Lung (tissue), 12 donors: Measurements from ENCODE around the gene DENND5B. TPM values are rescaled to one million over a fixed set of nuclear protein-coding genes. Genes with fewer than 3 reads are reported as not detected.
A peak's percentile ranks its signal among the peaks of the same experiment; 100 is the strongest.

Source experiments
- ATAC-seq: fragments of 200-7000 bp; cut with Tn5 transposase; one replicate; pipeline ENCODE4 v1.9.1; 2020; ENCODE audit warnings: moderate number of reproducible peaks; ENCODE audit not compliant: insufficient read depth, low FRiP score
- DNase-seq, 3 donors: peaks; one replicate each; pipeline ENCODE4 v3.0.0-alpha.2; 2013 to 2017
- H3K27ac ChIP-seq, 2 donors: one replicate each; pipeline ENCODE4 v1.5.1; 2013; ENCODE audit warnings: mild to moderate bottlenecking in 2 of 2, moderate library complexity in 2 of 2, control low read depth in 1 of 2, inconsistent platforms in 1 of 2, low read depth in 1 of 2, low read length in 1 of 2
- H3K27me3 ChIP-seq, 3 donors: one replicate each; pipeline ENCODE4 v1.5.1; 2013; ENCODE audit warnings: low read length in 2 of 3; ENCODE audit not compliant: control insufficient read depth in 3 of 3, insufficient read depth in 3 of 3
- H3K36me3 ChIP-seq, 4 donors: one replicate each; pipeline ENCODE4 v1.5.1; 2013; ENCODE audit warnings: low read length in 4 of 4, mild to moderate bottlenecking in 1 of 4, moderate library complexity in 1 of 4; ENCODE audit not compliant: control insufficient read depth in 4 of 4, insufficient read depth in 4 of 4
- H3K4me1 ChIP-seq, 5 donors: one replicate each; pipeline ENCODE4 v1.5.1; 2013; ENCODE audit warnings: low read length in 5 of 5, mild to moderate bottlenecking in 2 of 5, moderate library complexity in 1 of 5; ENCODE audit not compliant: control insufficient read depth in 5 of 5, insufficient read depth in 5 of 5
- H3K4me3 ChIP-seq: one replicate; pipeline ENCODE4 v1.5.1; 2013; ENCODE audit warnings: mild to moderate bottlenecking, control low read depth, moderate library complexity
- H3K9ac ChIP-seq, 2 donors: one replicate each; pipeline ENCODE4 v1.5.1; 2013; ENCODE audit warnings: low read length in 2 of 2, control low read depth in 1 of 2; ENCODE audit not compliant: insufficient read depth in 1 of 2
- H3K9me3 ChIP-seq, 4 donors: one replicate each; pipeline ENCODE4 v1.5.1; 2013; ENCODE audit warnings: low read length in 3 of 4, mild to moderate bottlenecking in 1 of 4, moderate library complexity in 1 of 4; ENCODE audit not compliant: control insufficient read depth in 4 of 4, insufficient read depth in 3 of 4
- WGBS, 2 donors: extraction: QIAGEN DNeasy Blood & Tissue Kit; methylation state at CpG; one replicate each; pipeline ENCODE4 v1.1.7; 2013; 5-methylcytosine and 5-hydroxymethylcytosine counted together
- polyA plus RNA-seq, 2 donors: library from polyadenylated mRNA; stranded (reverse); fragments of 200-250 nt; gene quantifications; one replicate each; pipeline ENCODE4 v1.2.1, GENCODE V29; 2013
- total RNA-seq, 2 donors: library from RNA; depleted of rRNA in 1 of 2; stranded (reverse); fragments of >200 nt in 1 of 2; gene quantifications; one replicate each; pipeline ENCODE4 v1.2.1, GENCODE V29; 2014 to 2021
- TF ChIP-seq, protein P1 (sequence below): IDR thresholded peaks from 2 replicates; pipeline ENCODE4 v1.5.1; 2012; ENCODE audit warnings: mild to moderate bottlenecking; ENCODE audit errors: control extremely low read depth, extremely low read depth
- donor health status: control.
- donor health status: control.
- donor health status: Bipolar disorder and iron deficiency.
- donor health status: healthy.
- donor health status: DM: yes; HTN: yes; CAD: no.

DENND5B gene
- total and polyA plus RNA-seq, 4 donors = 1.2 to 15.7 (median 3.6) TPM

DNA sequence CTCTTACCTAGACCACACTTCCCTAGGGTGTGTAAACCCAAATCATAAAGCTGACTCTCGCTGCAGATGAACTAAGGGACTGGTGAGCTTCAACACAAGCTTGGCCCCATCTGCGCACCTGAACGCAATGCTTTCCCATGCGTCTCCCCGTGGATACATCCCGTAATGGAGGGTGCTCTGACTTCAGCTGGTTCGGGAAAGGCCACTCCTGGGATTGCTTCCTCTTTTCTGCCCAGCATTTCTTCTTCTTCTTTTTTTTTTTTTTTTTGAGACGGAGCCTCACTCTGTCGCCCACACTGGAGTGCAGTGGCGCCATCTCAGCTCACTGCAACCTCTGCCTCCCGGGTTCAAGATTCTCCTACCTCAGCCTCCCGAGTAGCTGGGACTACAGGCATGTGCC, 40.9 kb upstream of the DENND5B start:
- Histone ChIP-seq H3K27me3 (no peaks in the 10 kb centered on the region), H3K9ac (no peak overlapping the region), H3K4me3 (no peak overlapping the region), H3K36me3 (no peaks in the 10 kb centered on the region), H3K4me1 (peaks cover 0 to 13% (median 0%) of the 10 kb centered on the region in 5 donors), H3K27ac (no peak overlapping the region), H3K9me3 (no peaks in the 10 kb centered on the region)
- TF ChIP-seq, protein P1, sequence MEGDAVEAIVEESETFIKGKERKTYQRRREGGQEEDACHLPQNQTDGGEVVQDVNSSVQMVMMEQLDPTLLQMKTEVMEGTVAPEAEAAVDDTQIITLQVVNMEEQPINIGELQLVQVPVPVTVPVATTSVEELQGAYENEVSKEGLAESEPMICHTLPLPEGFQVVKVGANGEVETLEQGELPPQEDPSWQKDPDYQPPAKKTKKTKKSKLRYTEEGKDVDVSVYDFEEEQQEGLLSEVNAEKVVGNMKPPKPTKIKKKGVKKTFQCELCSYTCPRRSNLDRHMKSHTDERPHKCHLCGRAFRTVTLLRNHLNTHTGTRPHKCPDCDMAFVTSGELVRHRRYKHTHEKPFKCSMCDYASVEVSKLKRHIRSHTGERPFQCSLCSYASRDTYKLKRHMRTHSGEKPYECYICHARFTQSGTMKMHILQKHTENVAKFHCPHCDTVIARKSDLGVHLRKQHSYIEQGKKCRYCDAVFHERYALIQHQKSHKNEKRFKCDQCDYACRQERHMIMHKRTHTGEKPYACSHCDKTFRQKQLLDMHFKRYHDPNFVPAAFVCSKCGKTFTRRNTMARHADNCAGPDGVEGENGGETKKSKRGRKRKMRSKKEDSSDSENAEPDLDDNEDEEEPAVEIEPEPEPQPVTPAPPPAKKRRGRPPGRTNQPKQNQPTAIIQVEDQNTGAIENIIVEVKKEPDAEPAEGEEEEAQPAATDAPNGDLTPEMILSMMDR = no peak
- ATAC-seq (no peak), DNase-seq (no peak)
- 67 to 79% methylated on average over 11 to 12 of the region's 12 CpGs for WGBS, 2 donors

DNA sequence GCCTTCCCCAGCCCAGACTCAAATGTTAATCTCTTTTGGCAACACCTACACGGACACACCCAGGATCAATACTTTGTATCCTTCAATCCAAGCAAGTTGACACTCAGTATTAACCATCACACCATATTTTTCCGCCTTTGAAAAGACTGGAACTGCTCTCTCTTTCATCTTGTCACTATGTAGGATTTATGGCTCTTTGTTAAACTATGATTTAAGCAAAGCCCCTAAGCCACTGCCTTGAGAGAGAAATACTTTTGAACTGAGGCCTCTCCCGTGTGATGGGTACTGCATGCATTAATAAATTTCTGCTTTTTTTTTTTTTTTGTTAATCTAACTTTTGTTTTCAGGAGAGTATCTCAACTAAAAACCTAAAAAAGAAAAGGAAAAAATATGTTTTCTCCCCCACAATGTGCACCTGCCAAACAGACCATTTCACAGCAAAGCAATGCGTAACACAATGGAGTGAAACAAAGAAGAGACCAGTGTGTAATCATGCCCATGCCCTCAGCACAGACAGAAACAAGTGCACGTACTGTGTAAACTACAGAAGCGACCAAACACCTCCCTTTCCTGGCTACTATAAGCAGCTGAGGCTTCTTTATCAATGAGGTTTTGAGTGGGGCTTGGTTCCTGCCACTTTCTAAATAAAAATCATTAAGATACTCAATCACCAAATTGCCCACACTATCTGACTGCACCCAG, 40.2 kb upstream of the DENND5B start:
- DNase-seq (no peak), ATAC-seq (no peak)
- H3K4me3 ChIP-seq = no peak overlapping the region
- peaks cover 0 to 13% (median 0%) of the 10 kb centered on the region in 5 donors for H3K4me1 ChIP-seq
- no peaks in the 10 kb centered on the region for H3K9me3 ChIP-seq
- no peak overlapping the region for H3K9ac ChIP-seq
- 91 to 96% methylated on average over 6 of the region's 6 CpGs for WGBS, 2 donors
- H3K27ac ChIP-seq = no peak overlapping the region
- TF ChIP-seq, protein P1 = no peak
- no peaks in the 10 kb centered on the region for H3K27me3 ChIP-seq
- no peaks in the 10 kb centered on the region for H3K36me3 ChIP-seq

DNA sequence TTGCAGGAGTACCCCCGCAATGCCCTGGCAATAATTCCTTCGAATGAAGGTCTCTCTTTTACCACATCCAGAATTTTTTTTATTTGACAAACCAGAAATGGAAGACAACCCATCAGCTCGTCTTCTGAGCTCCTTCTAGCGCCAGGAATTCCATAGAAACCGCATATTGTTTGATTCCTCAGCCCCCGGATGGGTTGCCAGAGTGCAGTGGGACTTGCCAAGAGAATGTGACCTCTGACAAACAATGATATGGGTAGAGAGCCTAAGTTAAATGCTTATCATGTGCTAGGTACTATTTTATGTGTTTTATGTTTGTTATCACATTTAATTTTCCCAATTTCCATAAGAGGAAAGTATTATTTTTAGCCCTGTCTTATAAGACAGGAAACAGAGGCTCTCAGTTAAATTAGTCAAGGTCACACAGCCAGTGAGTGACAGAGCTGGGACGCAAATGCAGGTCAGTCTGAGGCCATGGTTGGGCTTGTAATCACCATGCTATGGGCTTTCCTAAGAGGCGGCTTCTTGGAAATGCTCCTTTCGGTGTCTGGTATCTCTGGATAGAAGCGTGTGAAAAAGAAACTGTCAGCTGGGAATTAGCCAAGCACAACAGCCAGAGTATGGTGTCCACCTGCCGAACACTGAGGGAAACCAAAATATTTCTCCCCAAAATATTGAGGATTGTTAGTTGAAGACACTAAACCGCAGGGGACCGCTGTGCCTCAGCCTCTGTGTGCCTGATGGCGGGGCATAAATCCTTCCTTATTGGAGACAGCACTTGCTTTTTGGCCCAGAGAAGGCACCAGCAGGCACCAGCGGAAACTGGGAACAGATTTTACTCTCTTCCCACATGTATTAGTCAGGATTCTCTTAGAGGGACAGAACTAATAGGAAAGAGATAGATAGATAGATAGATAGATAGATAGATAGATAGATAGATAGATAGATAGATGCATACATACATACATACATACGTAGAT, 39.1 kb upstream of the DENND5B start:
- TF ChIP-seq, protein P1 = no peak
- no peaks in the 10 kb centered on the region for H3K9me3 ChIP-seq
- no peaks in the 10 kb centered on the region for H3K36me3 ChIP-seq
- 66 to 76% methylated on average over 16 of the region's 16 CpGs for WGBS, 2 donors
- H3K4me3 ChIP-seq = no peak overlapping the region
- H3K9ac ChIP-seq = no peak overlapping the region
- peak overlapping the region in 1 of 2 donors; percentile 54 for H3K27ac ChIP-seq
- peaks cover 0 to 13% (median 0%) of the 10 kb centered on the region in 5 donors for H3K4me1 ChIP-seq
- no peaks in the 10 kb centered on the region for H3K27me3 ChIP-seq
- ATAC-seq = no peak
- DNase-seq = peak; percentile 45 to 72 (median 54)
